Fibroblast of pulmonary artery (primary cell): ENCODE results near the gene WDR47.
A peak's percentile ranks its signal among the peaks of the same experiment; 100 is the strongest.

Experiments
- DNase-seq: peaks from one replicate; pipeline ENCODE4 v3.0.0-alpha.2; 2010; ENCODE audit warnings: low read depth
- H3K4me3 ChIP-seq: replicated peaks from 2 replicates; pipeline ENCODE4 v1.5.1; 2011; ENCODE audit warnings: low read depth, mild to moderate bottlenecking, control low read depth, low read length, moderate library complexity
- CTCF ChIP-seq: IDR thresholded peaks from 2 replicates; pipeline ENCODE4 v1.5.1; 2011; ENCODE audit warnings: mild to moderate bottlenecking, control low read depth, low read length, inconsistent platforms; ENCODE audit errors: missing control alignments

Gene WDR47

GRCh38 chr1:109083923-109084322 is 42.0 kb upstream of the WDR47 start:
- no peak for DNase-seq
- no peak overlapping the region for H3K4me3 ChIP-seq
- TF ChIP-seq CTCF = no peak

GRCh38 chr1:109083501-109083900 is 41.6 kb upstream of the WDR47 start:
- no peak for DNase-seq
- no peak for TF ChIP-seq CTCF

GRCh38 chr1:109080441-109081082 is 38.7 kb upstream of the WDR47 start:
- TF ChIP-seq CTCF = no peak
- H3K4me3 ChIP-seq = no peak overlapping the region
- DNase-seq = no peak

More at GRCh38 chr1:109083501-109083900, 41.6 kb upstream of the WDR47 start:
- H3K4me3 ChIP-seq = no peak overlapping the region

GRCh38 chr1:109079240-109079622 is 37.3 kb upstream of the WDR47 start:
- TF ChIP-seq CTCF = no peak
- no peak for DNase-seq
- no peak overlapping the region for H3K4me3 ChIP-seq

GRCh38 chr1:109078317-109078716 is 36.4 kb upstream of the WDR47 start:
- no peak for DNase-seq
- TF ChIP-seq CTCF = no peak
- H3K4me3 ChIP-seq = no peak overlapping the region

GRCh38 chr1:109075531-109076490 is 33.9 kb upstream of the WDR47 start, which contains the start of gene TAF13:
Gene TAF13 (minus strand): TSS chr1:109076003. CDS start chr1:109075947, 56 bp downstream.
- TF ChIP-seq CTCF = no peak
- H3K4me3 ChIP-seq = peak within 1 kb of the TSS; percentile 94
- peak; percentile 97 for DNase-seq
